ENCODE measurements around the gene C19orf47. TPM values are rescaled to one million over a fixed set of nuclear protein-coding genes. Genes with fewer than 3 reads are reported as not detected.

Gene C19orf47
- total RNA-seq: 10 to 100 TPM in 3 of 4 donors, 1 to 10 TPM in 1; 4.7 to 27.0 (median 12.8) TPM

DNA sequence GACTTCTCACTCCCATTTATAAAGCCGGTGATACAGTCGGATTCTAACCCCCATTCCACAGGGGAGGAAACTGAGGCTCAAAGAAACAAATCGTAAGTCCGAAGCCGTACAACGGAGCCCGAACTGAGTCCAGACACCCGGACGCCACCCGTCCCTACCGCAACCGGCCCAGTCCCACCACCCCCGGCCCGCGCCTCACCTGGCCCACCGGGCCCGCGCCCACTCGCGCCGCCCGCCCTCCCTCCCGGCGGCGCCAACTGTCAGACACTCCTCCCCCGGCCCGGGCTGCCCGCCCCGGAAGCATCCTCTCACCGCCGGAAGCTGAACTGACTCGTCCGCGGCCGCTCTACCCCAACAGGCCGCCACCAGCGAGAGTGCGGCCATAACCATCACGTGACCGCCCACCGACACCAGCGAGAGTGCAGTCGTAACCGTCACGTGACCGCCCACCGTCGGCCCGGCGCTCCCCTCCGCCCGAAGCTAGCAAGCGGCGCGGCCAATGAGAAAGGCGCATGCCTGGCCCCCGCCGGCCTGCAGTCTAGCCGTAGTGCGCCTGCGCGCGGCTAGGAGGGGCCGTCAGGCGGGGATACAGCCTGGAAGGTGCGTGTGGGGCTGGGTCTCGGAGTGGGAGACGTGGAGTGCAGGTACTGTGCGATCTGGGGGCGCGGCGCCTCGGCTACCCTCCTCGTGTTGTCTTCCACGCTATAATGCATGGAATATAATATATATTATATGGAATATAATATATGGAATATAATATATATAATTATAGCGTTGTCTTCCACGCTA lies at the start of gene C19orf47, which contains the start of gene PLD3:
C19orf47 (minus strand) TSS at position 273 of the 789 bp plus-strand sequence. CDS start 6,540 bp downstream, outside the sequence.
PLD3 (plus strand) TSS at position 571 of the 789 bp plus-strand sequence. CDS start 17,789 bp downstream, outside the sequence.
- Histone ChIP-seq H3K4me1 (peaks cover 0 to 28% (median 11%) of the 10 kb centered on the region in 4 donors), H3K27ac (peak within 1 kb of the TSS; percentile 70 to 89 (median 76)), H3K36me3 (peaks cover 0 to 4% (median 0%) of the 10 kb centered on the region in 3 donors), H3K27me3 (no peaks in the 10 kb centered on the region), H3K9me3 (no peaks in the 10 kb centered on the region), H3K4me3 (peak within 1 kb of the TSS; percentile 66 to 88 (median 68))
- WGBS, 2 donors: 1% methylated on average over 43 to 45 of the region's 77 CpGs
- DNase-seq (ENCODE audit: low spot score in 2 of 2): peak; percentile 97 to 99
- TF ChIP-seq, protein P1, sequence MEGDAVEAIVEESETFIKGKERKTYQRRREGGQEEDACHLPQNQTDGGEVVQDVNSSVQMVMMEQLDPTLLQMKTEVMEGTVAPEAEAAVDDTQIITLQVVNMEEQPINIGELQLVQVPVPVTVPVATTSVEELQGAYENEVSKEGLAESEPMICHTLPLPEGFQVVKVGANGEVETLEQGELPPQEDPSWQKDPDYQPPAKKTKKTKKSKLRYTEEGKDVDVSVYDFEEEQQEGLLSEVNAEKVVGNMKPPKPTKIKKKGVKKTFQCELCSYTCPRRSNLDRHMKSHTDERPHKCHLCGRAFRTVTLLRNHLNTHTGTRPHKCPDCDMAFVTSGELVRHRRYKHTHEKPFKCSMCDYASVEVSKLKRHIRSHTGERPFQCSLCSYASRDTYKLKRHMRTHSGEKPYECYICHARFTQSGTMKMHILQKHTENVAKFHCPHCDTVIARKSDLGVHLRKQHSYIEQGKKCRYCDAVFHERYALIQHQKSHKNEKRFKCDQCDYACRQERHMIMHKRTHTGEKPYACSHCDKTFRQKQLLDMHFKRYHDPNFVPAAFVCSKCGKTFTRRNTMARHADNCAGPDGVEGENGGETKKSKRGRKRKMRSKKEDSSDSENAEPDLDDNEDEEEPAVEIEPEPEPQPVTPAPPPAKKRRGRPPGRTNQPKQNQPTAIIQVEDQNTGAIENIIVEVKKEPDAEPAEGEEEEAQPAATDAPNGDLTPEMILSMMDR (IDR thresholded peaks at IDR 0.05): peak in 2 of 5 experiments; percentile 33 to 51
- TF ChIP-seq POLR2A (IDR thresholded peaks at IDR 0.05) (peak; percentile 65 to 81), EP300 (IDR thresholded peaks at IDR 0.05) (peak; percentile 96 to 98)

- Histone ChIP-seq H3K9me3 (no peaks in the 10 kb centered on the region), H3K4me3 (no peak overlapping the region), H3K27me3 (no peaks in the 10 kb centered on the region), H3K4me1 (peaks cover 0 to 26% (median 0%) of the 10 kb centered on the region in 4 donors), H3K36me3 (peaks cover 0 to 34% (median 0%) of the 10 kb centered on the region in 3 donors), H3K27ac (no peak overlapping the region)
- TF ChIP-seq POLR2A (IDR thresholded peaks at IDR 0.05): no peak
- WGBS, 2 donors: 88 to 90% methylated on average over 19 to 21 of the region's 22 CpGs
- no peak for DNase-seq (ENCODE audit: low spot score in 2 of 2)
Measured at GRCh38 chr19:40397568-40397906, 49.3 kb upstream of the C19orf47 start.

GRCh38 chr19:40396886-40397567 lies 48.8 kb upstream of the C19orf47 start:
- Histone ChIP-seq H3K4me1 (peaks cover 0 to 25% (median 0%) of the 10 kb centered on the region in 4 donors), H3K36me3 (peaks cover 0 to 34% (median 0%) of the 10 kb centered on the region in 3 donors), H3K9me3 (no peaks in the 10 kb centered on the region), H3K27me3 (no peaks in the 10 kb centered on the region), H3K27ac (no peak overlapping the region), H3K4me3 (no peak overlapping the region)
- TF ChIP-seq, protein P1 (IDR thresholded peaks at IDR 0.05): no peak
- TF ChIP-seq POLR2A (IDR thresholded peaks at IDR 0.05) (no peak), EP300 (IDR thresholded peaks at IDR 0.05) (no peak)
- no peak for DNase-seq (ENCODE audit: low spot score in 2 of 2)
- WGBS, 2 donors: 85 to 94% methylated on average over 17 of the region's 20 CpGs

GRCh38 chr19:40395956-40396355 lies 47.8 kb upstream of the C19orf47 start:
- WGBS, 2 donors: 80 to 87% methylated on average over 10 to 14 of the region's 14 CpGs
- H3K36me3 ChIP-seq: peaks cover 0 to 34% (median 0%) of the 10 kb centered on the region in 3 donors
- H3K4me3 ChIP-seq: no peak overlapping the region
- H3K27me3 ChIP-seq: no peaks in the 10 kb centered on the region
- TF ChIP-seq, protein P1 (IDR thresholded peaks at IDR 0.05): no peak
- TF ChIP-seq POLR2A (IDR thresholded peaks at IDR 0.05) (no peak), EP300 (IDR thresholded peaks at IDR 0.05) (no peak)
- no peak overlapping the region for H3K27ac ChIP-seq
- DNase-seq (ENCODE audit: low spot score in 2 of 2): no peak
- peaks cover 0 to 23% (median 0%) of the 10 kb centered on the region in 4 donors for H3K4me1 ChIP-seq
- no peaks in the 10 kb centered on the region for H3K9me3 ChIP-seq

- no peak for DNase-seq (ENCODE audit: low spot score in 2 of 2)
- TF ChIP-seq, protein P1 (IDR thresholded peaks at IDR 0.05): no peak
- TF ChIP-seq POLR2A (IDR thresholded peaks at IDR 0.05): no peak
- TF ChIP-seq EP300 (IDR thresholded peaks at IDR 0.05): no peak
- peaks cover 0 to 34% (median 0%) of the 10 kb centered on the region in 3 donors for H3K36me3 ChIP-seq
- no peaks in the 10 kb centered on the region for H3K9me3 ChIP-seq
- no peak overlapping the region for H3K27ac ChIP-seq
- no peak overlapping the region for H3K4me3 ChIP-seq
- peaks cover 0 to 17% (median 0%) of the 10 kb centered on the region in 4 donors for H3K4me1 ChIP-seq
- H3K27me3 ChIP-seq: no peaks in the 10 kb centered on the region
- WGBS, 2 donors: 63 to 77% methylated on average over 7 to 12 of the region's 13 CpGs
Measured at GRCh38 chr19:40394816-40395210, 46.6 kb upstream of the C19orf47 start.

Measured in tibial nerve (tissue), 4 donors.